HG03432 (cell line): Measurements from ENCODE around the gene ATP7B.

Source experiments
- ATAC-seq: cut with Tn5 transposase; IDR thresholded peaks from one replicate; pipeline ENCODE4 v1.9.1; 2021; ENCODE audit warnings: mild to moderate bottlenecking, moderate library complexity; ENCODE audit not compliant: unreplicated experiment

The ATP7B gene

DNA sequence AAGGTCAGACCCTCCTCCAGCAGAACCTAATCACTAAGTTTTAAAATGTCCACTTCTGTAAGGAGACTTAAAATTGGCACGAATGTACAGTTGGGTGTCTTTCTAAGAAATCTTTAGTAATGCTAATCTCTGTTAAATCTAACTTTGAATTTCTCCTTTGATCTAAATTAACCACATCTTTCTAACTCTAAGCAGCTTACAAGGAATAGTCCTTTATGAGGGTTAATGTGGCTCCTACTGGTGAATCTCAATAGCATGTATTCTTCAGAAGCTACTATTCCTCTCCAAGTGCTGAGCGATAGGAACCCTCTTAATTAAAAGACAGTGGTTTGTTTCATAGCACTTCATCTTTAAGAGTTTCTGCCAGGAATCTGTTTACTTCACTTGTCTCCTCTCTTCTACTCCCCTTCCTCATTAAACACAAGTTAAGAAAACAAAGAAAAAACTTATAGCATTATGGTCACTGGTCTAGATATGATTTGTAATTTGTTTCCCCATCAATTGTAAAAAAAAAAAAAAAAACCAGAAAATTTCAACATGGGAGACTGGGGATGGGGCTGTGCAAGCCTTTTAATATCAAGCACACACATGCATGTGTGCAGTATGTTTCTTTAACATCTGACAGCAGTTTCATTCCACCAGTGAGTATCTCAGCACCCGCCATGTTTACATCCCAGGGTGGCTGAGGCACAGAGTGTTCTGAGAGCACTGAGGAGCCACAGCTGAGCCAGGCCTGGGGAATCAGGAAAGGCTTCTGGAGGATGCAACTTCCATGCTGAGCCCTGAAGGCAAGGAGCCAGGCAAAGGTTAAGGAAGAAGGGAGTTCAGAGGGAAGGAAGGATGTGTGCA, 57.7 kb downstream of the ATP7B start:
- no peak for ATAC-seq

- ATAC-seq, result no peak
Measured at GRCh38 chr13:51950722-51951121, 60.5 kb downstream of the ATP7B start.

GRCh38 chr13:51946163-51946669, 65.0 kb downstream of the ATP7B start:
- no peak for ATAC-seq

DNA sequence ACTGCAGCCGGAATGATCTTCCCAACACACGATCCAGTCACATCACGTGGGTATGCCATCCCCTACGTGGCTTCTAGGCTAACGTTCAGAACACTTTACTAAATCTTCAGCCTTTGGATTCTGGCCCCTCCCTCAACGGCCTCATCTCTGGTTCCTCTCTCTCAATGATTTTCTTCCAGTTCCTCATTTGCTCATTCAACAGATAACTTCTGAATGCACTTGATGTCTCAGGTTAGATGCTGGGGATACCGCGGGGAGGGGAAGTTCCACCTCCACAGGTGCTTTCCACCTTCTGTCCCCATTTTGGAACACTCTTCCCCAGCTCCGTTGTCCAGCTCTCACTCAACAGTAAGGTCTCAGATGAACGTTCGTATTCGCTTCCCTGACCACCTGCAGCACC, 66.1 kb downstream of the ATP7B start:
- ATAC-seq, result peak; percentile 77

GRCh38 chr13:51944428-51944827, 66.8 kb downstream of the ATP7B start:
- no peak for ATAC-seq

- no peak for ATAC-seq
Measured at GRCh38 chr13:51943721-51944120, 67.5 kb downstream of the ATP7B start.

DNA sequence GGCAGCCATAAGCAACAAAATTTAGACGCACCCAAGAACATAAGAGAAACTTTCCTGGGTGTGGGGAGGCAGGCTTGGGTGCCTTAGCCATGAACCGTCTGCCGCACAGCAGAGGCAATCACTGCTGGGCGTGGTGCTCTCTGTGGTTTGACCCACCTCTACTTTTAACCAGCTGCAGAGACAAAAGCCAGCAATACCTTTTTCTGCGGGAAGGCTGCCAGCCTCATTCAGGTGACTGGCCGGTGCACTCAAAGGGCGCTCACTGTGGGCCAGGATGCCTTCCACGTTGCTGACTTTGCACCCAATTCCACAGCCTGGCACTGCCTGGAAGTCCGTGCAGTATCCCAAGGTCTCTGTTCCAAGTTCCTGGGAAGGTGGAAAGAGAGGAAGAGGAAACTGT, 69.1 kb downstream of the ATP7B start:
- ATAC-seq, result no peak

- no peak for ATAC-seq
Measured at GRCh38 chr13:51938454-51938853, 72.8 kb downstream of the ATP7B start.

DNA sequence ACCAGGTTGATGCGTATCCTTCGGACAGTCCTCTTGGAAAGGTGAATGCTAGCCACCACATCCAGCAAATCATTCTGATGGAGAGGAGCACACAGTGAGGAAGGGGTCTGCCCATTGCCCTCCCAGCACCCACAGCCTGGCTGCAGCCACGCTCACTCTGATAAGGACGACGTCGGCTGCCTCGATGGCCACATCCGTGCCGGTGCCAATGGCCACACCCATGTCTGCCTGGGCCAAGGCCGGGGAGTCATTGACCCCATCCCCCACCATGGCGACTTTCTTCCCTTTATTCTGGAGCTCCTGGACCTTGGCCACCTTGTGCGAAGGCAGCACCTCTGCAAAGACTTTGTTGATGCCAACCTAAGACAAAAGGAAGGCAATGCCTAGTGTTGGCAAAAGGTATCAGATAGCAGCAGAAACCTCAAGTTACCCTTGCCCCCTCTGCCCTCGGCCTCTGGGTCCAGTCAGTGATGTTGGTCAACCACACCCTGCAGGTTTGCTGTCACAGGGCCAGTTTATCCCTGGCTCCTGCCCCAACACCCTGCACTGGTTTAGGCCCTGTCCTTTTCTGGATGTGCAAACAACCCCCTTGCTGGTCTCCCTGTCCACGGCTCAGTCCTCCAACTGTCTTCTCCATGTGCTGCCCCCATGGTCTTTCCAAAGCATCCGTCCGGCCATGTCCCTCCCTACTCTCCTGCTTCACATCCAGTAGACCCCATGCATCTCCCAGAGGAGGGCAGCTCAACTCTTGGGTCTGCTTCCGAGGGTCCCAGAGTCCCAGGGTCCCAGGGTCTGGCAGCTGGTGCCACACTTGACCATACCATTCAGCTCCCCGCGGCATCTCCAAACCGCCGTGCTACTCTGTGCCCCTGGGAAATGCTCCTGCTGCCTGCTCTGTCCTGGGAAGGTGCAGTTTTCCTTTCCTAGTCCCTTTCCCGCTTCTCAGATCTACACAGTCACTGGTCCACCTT, 73.6 kb downstream of the ATP7B start:
- ATAC-seq, result no peak

DNA sequence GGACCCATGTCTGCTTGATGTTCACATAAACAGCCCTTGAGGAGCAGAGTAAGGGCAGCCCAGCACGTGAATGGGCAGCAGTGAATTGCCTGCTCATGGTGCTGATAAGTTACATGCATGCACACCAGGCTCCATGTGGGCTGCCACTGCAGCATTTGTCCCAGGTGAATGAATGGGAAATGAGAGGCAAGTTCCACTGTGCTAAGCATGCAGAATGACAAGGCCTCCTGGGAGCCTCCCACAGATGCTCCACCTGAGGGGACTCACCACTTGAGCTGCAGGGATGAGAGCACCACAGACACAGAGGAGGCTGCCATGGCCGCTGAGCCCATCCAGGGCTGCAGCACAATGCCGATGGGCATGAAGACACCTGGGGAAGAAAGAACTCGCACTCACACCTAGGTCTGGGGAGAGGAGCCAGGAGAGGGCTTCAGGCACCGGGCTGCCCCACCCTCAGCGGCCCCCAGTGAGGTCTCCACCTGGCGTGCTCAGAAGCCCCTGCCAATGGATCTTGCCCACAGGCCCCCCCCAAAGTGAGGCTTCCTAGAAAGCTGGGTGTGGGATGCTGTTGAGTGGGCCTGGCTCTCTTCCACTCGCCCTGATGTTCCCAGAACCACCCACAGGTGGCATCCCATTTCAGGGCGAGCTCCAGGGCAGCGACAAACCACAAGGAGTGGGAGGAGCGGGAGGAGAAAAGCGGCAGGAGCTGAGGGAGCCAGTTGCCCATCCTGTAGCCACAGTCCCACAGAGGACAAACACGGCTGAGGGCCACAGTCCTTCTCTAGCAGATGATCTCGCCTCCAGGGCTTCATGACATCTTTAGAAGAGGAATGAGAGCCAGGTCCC, 75.7 kb downstream of the ATP7B start:
- no peak for ATAC-seq

GRCh38 chr13:51934461-51935087, 76.7 kb downstream of the ATP7B start:
- ATAC-seq, result no peak

DNA sequence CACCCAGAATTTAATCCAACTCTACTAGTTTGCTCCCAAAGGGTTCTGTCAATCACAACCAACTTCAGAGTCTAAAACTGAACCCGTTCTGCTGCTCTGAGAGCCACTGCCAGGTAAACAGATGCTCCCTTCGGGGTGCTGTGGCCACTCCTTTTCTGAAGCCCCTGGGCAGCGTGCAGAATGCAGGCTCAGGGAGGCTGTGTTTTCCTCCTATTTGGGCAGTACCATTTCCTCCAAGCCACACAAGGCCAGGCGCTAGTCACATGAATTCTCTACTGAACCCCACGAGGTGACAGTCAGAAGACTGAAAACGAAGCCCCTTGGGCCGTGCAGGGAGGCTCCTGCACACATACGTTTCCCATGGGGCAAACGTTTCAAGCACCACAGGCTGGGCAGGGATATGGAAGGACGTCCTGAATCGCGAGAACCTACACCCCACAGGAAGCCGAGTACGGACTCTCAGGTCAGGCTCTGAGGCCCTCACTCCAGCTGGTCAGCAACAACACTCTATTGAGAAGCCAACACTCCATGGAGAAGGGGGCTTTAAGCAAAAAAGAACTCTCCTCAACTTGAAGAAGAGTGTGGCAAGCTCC, 77.7 kb downstream of the ATP7B start:
- no peak for ATAC-seq

DNA sequence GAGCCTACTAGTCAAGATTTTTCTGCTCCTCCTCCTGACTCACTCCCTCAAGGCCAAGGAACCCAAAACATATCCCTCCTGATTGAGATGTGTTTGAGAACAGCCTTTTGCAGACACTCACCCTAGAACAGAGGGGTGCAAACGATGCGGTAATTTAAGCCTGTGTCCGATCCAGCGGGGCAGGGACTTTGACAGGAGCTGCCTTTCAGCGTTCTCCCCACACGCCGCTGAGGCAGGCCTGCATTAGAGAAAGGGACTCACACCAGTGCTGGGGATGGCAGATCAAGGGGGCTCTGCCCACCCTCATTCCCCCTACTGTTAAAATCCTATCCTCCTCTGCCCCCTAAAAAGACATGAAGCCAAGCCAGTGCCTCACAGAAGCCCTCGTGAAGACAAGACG, 79.0 kb downstream of the ATP7B start:
- ATAC-seq, result no peak

- no peak for ATAC-seq
Measured at GRCh38 chr13:51931606-51932005, 79.6 kb downstream of the ATP7B start.

DNA sequence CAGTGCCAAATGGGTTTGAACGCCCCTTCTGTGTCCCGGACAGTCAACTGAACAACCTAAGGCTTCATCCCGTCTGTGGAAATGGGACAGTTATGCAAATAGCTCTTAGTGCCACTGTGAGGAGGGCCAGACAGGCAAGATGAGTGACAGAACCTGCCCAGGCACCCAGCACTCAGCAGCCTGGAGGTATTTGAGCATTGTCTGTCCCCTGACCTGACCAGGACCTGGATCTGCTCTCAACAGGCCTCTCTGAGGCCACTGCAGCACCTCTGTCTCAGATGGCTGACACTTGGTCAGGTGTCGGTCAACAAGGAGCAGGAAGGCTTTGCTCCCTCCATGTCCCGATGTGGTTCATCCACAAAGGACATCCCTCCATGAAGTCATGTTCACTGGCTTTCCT, 81.6 kb downstream of the ATP7B start:
- ATAC-seq, result no peak

DNA sequence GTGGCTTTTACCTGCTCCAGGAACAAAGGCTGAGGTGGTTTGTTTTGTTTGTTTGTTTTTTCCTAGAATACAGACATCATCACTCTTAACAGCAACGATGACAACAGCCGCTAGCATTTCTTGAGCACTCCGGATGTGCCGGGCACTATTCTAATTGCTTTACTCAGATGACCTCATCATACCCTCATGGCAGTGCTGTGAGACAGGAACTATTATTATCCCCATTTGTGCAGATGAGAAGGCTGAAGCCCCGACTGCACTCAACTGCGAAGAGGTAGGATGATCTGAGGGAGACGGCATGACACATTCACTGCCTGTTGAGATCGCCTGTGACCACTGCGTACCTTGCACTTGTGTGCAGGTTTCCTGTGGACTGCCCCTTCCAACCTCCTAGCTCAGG, 83.0 kb downstream of the ATP7B start:
- ATAC-seq, result peak; percentile 45

DNA sequence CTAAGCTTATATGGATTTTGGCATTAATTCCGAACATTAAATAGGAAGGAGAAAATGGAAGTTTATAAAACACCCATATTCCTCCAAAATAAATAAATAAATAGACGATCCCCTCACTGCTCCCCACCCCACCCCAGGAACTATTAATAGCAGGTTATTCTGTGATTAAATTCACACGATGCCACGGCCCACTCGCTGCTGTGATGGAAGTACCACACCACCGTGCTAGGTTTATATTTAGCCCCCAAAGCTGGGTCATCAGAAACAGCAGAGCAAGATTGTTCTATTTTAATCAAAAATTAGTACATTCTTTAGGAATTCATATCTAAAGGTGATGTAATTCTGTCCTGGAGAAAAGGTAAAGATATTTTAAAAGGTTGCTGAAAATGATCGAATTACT, 84.1 kb downstream of the ATP7B start:
- ATAC-seq, result no peak

DNA sequence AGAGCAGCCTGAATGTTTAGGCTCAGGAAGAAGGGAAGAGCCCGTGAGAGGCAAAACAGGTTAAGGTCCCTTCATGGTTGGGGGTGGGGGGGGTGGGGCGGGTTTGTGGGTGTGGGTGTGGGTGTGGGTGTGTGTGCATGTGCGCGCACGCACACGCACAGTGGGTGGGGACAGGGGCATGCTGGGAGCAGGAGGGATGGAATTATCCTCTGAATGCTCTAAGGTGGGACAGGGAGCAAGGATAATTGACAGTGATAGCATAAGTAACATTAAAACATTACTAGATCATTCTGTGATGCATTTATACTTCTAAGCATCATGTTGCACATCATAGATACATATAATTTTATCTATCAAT, 84.7 kb downstream of the ATP7B start:
- no peak for ATAC-seq

- ATAC-seq, result no peak
Measured at GRCh38 chr13:51925865-51926527, 85.3 kb downstream of the ATP7B start.
